Measurements from ENCODE around the gene CCL13.

Gene CCL13

DNA sequence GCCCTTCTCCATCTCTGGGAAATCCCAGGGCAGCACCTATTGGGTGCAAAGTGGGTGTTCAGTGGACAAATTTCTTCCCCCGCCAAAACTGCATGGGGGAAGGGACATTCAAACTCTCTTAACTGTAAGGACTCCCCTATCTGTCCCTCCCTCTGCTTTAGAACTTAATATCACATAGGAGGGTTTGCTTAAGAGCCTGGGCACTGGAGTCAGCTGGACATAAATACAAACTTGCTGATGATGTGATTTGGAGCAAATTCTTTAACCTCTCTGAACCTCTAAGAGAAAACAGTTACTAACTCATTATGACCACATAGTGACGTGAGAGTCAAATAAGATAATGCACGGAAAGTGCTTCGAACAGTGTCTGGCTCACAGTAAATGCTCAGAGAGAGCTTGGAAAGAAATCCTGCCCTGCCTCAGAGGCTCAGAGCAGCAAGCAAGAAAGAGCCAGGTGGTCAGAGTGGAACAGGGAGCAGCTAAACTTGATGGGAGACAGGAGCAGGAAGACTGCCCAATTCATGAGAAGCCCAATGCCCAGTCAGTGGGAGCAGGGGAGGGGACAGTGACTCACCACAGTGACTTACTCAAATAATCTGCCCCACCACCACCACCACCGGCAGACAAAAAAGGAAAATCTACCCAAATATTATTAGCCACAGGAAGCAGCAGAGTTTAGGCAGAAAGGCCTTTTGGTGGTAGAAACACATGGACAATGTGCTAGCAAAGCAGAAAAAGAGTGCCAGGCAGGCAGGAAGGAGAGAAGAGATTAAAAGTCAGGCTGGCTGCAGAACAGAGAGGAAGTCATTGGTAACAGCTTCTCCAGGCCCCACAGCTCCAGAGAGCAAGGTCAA, 30.6 kb downstream of the CCL13 start:
- no peak for DNase-seq

DNA sequence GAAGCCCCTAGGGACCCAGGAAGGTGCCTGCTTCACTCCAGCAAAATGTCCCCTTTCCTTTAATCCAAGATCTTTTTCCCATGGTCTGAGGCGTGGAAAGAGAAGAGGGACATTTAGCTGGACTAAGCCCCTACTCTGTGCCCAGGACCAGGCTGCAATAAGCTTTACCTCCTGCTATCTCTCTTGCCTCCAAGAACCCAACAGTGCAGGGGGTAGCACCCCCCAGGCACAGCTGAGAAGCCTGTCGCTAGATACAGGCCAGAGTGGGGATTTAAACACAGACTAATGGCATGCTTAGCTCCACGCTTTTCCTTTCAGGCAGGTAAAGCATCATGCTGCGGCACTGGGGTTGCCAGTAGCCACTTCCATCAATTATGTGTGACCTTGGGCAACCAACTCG, 31.3 kb downstream of the CCL13 start:
- DNase-seq, result no peak

DNA sequence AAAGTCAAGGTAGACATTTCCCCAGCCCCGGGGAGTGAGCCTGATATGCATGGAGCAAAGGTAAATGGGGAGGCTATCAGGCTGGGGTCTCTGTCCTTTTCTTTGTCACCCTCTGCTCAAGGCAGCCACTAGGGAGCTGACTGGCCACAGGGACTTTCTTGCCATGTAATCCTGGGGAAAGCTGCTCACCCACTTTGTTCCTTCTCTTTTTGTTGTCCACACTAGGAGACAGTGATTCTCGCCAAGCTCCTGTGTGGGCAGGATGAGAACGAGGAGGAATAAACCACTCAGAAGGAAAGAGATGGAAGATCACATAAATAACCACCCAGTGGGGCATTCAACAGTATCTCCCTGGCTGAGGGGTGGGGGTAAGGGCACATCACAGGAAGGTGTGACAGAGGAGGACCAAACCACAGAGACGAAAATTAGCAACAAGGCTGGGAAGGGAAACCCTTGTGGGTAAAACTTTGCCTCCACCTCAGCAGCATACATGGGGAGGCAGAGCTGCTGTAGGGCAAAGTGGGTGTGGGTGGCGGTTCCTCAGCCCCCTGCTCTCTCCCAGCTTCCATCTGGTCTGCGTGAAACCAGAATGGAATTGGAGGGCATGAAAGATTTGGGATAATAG, 33.0 kb downstream of the CCL13 start:
- DNase-seq, result no peak

DNA sequence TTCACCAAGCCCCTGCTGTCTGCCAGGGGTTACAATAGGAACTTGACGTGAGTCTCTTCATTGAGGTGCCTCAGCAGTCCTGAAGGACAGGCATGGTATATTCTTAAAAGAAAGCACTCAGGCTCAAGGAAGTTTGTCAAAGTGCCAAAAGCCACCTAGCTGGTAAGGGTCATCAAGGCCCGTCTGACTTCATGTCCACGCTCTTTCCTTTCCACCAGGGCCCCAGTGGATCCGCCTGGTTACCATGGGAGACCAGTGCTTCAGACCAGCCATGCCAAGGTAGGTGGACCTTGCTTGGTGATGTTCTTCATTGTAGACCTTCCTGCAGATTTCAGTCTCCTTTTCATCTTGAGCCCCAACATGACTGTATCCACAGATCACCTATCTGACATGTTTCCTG, 34.4 kb downstream of the CCL13 start:
- no peak for DNase-seq

DNA sequence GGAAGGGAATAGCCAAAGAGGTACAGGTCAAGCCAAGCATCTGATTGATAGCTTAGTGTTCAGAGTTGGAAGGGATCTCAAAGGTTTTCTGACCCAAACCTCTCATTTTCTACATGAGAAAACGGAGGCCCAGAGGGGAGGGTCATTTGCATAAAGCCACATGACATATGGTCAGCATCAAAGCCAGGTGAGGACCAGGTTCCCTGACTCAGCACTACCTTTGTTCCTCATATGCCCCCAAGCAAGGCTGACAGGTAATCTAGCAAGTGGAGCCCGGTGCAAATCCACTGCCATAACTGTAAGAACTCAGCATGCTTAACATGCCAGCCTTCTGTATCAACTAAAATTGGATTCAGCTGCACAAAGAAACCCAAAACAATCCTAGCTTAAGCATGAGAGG, 35.0 kb downstream of the CCL13 start:
- no peak for DNase-seq

DNA sequence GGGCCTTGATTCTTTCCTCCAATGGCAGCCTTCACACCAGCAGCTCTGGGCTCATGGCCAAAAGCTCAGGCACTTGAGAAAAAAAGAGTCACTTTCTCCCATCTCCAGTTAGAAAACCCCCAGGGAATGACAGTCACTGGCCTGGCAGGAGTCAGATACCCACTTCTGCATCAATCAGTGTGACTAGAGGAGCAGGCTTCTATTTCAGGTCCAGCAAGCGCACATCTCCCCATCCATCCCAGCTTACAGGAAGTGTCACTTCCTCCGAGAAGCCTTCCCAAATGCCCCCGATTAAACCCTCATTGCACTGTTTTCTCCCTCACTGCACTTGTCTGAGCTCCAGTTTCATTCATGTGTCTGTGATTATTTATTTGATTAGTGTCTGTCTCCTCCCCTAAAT, 37.1 kb downstream of the CCL13 start:
- no peak for DNase-seq

DNA sequence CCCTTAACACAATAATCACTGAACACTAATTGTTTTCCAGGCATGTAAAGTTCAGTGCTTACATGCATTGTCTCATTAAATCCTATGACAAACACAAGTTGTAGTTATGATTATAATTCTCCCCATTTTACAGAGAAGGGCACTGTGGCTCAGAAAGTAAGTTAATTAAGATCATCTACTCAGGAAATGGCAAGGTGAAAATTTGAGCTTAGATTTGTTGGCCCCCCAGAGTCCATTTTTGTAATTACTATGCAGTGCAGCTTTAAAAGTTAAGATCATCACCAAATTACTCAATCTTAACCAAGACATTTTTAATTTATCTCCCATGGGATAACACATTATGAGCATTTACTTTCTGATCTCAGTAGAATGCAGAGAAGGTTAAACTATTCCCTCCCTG, 41.0 kb downstream of the CCL13 start:
- no peak for DNase-seq

DNA sequence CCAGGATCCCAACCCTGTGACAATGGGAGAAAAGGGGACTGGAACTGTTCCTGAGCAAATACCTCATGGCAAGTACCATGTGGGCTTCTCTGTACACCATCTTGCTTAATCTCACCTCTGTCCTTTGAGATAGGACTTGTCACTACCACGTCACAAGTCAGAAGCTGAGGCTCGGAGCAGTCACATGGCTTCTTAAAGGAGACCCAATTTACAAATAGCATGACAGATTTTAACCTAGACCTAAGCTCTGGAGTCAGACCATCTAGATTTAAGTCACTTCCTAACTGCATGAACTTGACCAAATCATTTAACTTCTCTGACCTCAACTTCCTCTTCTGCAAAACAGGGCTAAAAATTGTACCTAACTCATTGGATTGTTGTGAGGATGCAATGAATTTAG, 42.7 kb downstream of the CCL13 start:
- DNase-seq, result no peak

DNA sequence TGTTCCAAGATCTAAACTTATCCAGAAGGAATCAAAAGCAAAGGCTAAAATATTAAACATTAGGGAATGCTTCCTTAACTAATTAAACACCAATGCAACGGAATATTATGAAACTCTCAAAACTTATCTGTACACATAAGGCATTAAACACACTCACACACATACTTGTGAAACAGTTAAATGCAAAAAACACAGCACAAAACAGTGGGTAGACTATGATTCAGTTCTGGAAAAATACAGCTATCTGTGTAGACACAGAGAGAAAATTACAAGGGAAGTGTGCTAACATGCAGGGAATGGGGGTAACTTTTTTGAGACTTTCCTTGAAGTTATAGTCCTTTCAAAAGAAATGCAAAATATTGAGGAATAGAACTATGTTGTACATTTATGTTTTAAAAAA, 43.4 kb downstream of the CCL13 start:
- DNase-seq, result no peak

DNA sequence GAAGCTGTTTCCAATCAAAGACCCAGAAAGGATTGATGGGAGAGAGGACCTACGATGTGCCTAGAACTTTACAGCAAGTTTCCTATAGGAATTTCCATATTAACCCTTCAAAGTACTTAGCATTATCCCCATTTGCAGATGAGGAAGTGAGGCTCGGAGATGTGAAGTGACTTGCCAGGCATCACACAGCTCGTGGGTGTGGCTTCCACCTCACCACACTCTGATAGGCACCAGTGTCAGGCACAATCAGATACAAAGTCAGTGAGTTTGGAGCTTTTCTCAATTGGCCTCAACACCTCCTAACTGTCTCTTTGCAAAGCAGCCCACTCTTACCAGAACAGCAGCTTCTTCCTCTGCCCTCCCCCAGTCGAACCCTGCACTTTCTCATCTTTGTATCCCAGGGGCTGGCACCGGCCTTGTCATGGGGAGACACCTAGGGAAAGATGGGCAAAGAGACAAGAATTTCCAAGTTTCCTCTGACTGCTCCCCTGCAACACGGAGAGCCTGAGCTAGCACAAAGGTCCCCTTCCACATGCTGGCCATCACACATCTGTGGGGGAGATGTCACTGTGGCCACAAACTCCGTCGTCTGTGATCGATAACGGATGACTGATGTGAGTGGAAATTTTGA, 44.1 kb downstream of the CCL13 start:
- no peak for DNase-seq

DNA sequence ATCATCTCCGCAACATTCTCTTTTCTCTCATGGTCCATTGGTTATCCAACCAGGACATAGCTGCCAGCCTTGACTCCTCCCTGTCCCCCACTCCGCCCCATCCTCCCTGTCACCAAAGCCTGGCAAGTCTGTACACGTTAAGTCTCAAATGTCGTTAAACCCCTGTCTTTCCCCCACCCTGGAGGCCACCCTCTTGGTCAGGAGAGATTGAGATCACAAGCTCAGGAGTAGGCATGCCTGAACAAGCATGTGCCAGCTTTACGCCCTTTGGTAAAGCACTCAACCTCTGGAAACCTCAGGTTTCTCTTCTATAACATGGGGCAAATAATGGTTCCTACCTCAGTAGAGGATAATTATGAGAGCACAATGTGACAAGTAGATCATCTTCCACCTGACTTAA, 44.9 kb downstream of the CCL13 start:
- DNase-seq, result no peak

DNA sequence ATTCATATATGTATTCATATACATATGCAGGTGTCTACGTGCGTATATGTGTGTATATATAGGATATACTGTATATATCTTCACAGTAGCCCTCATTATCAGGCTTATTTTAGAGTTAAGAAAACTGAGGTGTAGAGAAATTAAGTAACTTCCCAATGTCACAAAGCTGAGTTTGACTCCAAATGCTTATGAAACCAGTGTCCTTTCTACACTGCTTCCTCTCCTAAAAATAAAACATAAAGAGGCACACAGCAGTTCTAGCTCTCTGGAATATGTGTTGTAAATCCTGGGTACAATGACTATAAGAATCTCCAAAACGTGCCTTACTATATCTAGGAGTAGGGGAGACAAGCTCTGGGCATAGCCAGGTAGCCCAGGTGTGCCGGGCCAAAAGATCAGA, 46.7 kb downstream of the CCL13 start:
- no peak for DNase-seq

DNA sequence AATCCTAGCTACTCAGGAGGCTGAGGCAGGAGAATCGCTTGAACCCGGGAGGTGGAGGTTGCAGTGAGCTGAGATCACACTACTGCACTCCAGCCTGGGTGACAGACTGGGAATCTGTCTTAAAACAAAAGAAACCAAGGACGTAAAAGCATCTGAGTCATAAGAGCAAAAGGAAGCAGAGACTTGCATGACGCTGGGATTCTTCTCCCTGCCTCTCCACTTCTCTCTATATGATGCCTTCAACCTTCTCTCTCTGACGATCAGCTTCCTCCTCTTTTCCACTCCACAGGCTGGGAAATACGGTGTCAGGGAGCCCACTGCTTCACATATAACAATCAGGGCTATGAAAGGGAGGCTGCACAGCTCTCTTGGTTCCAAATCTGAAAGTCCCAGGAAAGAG, 49.9 kb downstream of the CCL13 start:
- DNase-seq, result no peak
